Stimulated activated CD4-positive, alpha-beta T cell treated with anti-CD3 and anti-CD28 coated beads, Interleukin-1b, Interleukin-23, amount 100 ng/mL, for 48 hours (primary cell): ENCODE measurements around the gene FGD6.
A peak's percentile ranks its signal among the peaks of the same experiment; 100 is the strongest.

Experiments
- DNase-seq: peaks from one replicate; pipeline ENCODE4 v3.0.0-alpha.2; 2020

The FGD6 gene

GRCh38 chr12:95073698-95074520 lies 143.4 kb downstream of the FGD6 start:
- no peak for DNase-seq

- peak; percentile 94 for DNase-seq
These were observed 144.2 kb downstream of the FGD6 start, which contains the start of gene NR2C1 for GRCh38 chr12:95072900-95073697. NR2C1 (minus strand) TSS chr12:95073618; CDS start chr12:95067384, 6,234 bp downstream.

GRCh38 chr12:95070378-95070777 lies 146.9 kb downstream of the FGD6 start:
- no peak for DNase-seq

GRCh38 chr12:95066091-95066855 lies 151.0 kb downstream of the FGD6 start:
- no peak for DNase-seq

- no peak for DNase-seq
These were observed 156.3 kb downstream of the FGD6 start for GRCh38 chr12:95060951-95061350.

GRCh38 chr12:95059984-95060383 lies 157.3 kb downstream of the FGD6 start:
- DNase-seq = no peak

GRCh38 chr12:95057424-95057823 lies 159.8 kb downstream of the FGD6 start:
- DNase-seq = no peak

GRCh38 chr12:95055057-95055456 lies 162.2 kb downstream of the FGD6 start:
- no peak for DNase-seq

- DNase-seq = no peak
These were observed 163.1 kb downstream of the FGD6 start for GRCh38 chr12:95054206-95054605.

GRCh38 chr12:95051241-95051640 lies 166.0 kb downstream of the FGD6 start:
- no peak for DNase-seq

- no peak for DNase-seq
These were observed 179.4 kb downstream of the FGD6 start for GRCh38 chr12:95037906-95038305.

GRCh38 chr12:95034750-95035149 lies 182.5 kb downstream of the FGD6 start:
- no peak for DNase-seq
